Pancreas (tissue), 10 donors: Measurements from ENCODE around the gene ROPN1. TPM values are rescaled to one million over a fixed set of nuclear protein-coding genes. Genes with fewer than 3 reads are reported as not detected.
"Not testable (repeated sequence)": the region's sequence is repeated elsewhere in the genome, so short reads cannot be mapped to it uniquely, and the experiment has no call there.

ENCODE experiments used
- ATAC-seq, 4 donors: fragments of 200-7000 bp; cut with Tn5 transposase; one replicate each; pipeline versions ENCODE4 v1.8.0 to v1.9.1; 2020; ENCODE audit warnings: mild to moderate bottlenecking in 4 of 4, moderate library complexity in 4 of 4
- DNase-seq, 6 donors: peaks; one replicate each; pipeline ENCODE4 v3.0.0-alpha.2; 2020
- FAIRE-seq: peaks from 2 replicates; lab custom pipeline; 2012; peaks lifted over from hg19 to GRCh38; lab: Jason Lieb, UNC
- H3K27ac ChIP-seq, 4 donors: fragments of 200-600 bp; sonication (generic); 1 replicate in 3 of 4; 2 replicates in 1 of 4; pipeline versions ENCODE4 v1.5.0 to v1.8.0; 2020
- H3K27me3 ChIP-seq, 4 donors: fragments of 200-600 bp; one replicate each; pipeline ENCODE4 v1.8.0; 2021
- H3K36me3 ChIP-seq, 3 donors: fragments of 200-600 bp; sonication (generic) in 1 of 3; one replicate each; pipeline versions ENCODE4 v1.5.0 to v1.8.0; 2020 to 2021
- H3K4me1 ChIP-seq, 3 donors: fragments of 200-600 bp; one replicate each; pipeline ENCODE4 v1.8.0; 2021
- H3K4me3 ChIP-seq, 4 donors: fragments of 200-600 bp; sonication (generic) in 2 of 4; one replicate each; pipeline versions ENCODE4 v1.5.0 to v1.8.0; 2020 to 2021
- H3K9me3 ChIP-seq, 4 donors: fragments of 200-600 bp; one replicate each; pipeline ENCODE4 v1.8.0; 2021
- WGBS, 2 donors: extraction: QIAGEN DNeasy Blood & Tissue Kit; methylation state at CpG; one replicate each; pipeline ENCODE4 v1.1.7; 2013; 5-methylcytosine and 5-hydroxymethylcytosine counted together
- intact Hi-C, 3 donors: fragments of 100-400 bp; cut with DNase I; formaldehyde crosslinking; loops; one replicate each; pipeline versions ENCODE4 v1.11.1 to v1.14.2; 2022
- polyA plus RNA-seq, 2 donors: library from polyadenylated mRNA; stranded (reverse); fragments of 200-250 nt; gene quantifications; one replicate each; pipeline ENCODE4 v1.2.3, GENCODE V29; 2013
- total RNA-seq, 6 donors: library from RNA; stranded (reverse); fragmentation: NEBNext Ultra II Directional in 4 of 6; extraction: Animal tissue kit (Norgen Biotek cat#: 25700) in 4 of 6; gene quantifications; one replicate each; pipeline versions ENCODE4 v1.2.1 to v1.2.4, GENCODE V29; 2021 to 2023
- TF ChIP-seq, protein P1 (sequence below), 4 donors: fragments of 200-600 bp; sonication (generic) in 3 of 4; IDR thresholded peaks; one replicate each; pipeline versions ENCODE4 v1.5.0 to v1.8.0; 2021; ENCODE audit warnings: antibody characterized with exemption in 4 of 4
- donor health status: healthy with polysubstance abuse.
- donor health status: DM: no; HTN: no; CAD: no; lungs with moderate emphysema.
- donor health status: DM: no; HTN: no; CAD: no.
- donor health status: control.
- donor health status: control.
- donor health status: Bipolar disorder and iron deficiency.
- donor health status: DM: yes; HTN: yes; CAD: no.
- donor health status: DM: no; HTN: no; CAD: no.
- donor health status: DM: no; HTN: no; CAD: no.
- donor health status: DM: yes; HTN: yes; CAD: no.

ROPN1 gene
- total and polyA plus RNA-seq, 8 donors = not detected

DNA sequence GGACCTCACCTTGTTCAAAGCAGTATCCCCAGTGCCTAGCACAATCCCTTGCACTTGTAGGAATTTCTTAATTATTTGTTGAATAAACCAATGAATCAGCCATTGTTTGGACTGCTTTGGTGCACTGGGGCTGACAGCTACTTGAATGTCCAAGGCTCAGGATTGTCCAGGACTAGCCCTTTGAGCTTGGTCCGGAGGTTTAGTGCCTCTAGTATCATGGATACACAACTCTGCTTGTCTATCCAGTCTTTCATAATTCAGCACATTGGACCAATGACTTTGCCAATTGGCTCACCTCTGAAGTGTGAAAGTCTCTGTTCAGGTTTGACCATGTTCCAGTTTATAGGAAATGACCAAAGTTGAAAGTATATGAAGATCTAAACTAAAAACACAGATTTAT, 27.1 kb downstream of the ROPN1 start:
- H3K4me3 ChIP-seq, intact Hi-C loops, H3K9me3 ChIP-seq, H3K27ac ChIP-seq, FAIRE-seq, DNase-seq, H3K4me1 ChIP-seq, H3K27me3 ChIP-seq, ATAC-seq, H3K36me3 ChIP-seq: not testable (repeated sequence)
- WGBS, 2 donors = 67 to 69% methylated on average over 1 of the region's 1 CpG

DNA sequence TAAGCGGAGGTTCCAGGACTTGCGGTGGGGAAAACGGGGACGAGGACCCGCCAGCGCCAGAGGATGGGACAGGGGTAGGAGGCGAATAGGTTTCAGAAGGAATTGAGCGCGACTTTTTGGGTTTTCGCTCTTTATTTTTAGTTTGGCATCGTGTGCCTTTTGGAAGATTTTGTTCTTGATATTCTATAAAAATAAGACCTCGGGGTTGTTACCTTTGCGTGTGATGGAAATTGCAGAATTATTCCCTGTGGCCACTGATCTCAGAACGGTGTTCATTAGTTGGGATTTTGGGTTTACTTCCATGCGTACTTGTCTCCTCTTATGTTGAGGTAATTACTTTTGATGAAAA, 30.4 kb downstream of the ROPN1 start:
- H3K27me3 ChIP-seq = no peaks in the 10 kb centered on the region
- H3K4me1 ChIP-seq = peaks cover 0 to 9% (median 6%) of the 10 kb centered on the region in 3 donors
- WGBS, 2 donors = 2 to 3% methylated on average over 15 of the region's 15 CpGs
- no peaks in the 10 kb centered on the region for H3K9me3 ChIP-seq
- FAIRE-seq (no peak), DNase-seq (no peak), ATAC-seq (no peak)
- H3K36me3 ChIP-seq = no peaks in the 10 kb centered on the region
- peak overlapping the region; percentile 69 to 83 (median 72) for H3K27ac ChIP-seq
- intact Hi-C loops = no loop called here
- peak overlapping the region; percentile 34 to 78 (median 58) for H3K4me3 ChIP-seq
- TF ChIP-seq, protein P1, sequence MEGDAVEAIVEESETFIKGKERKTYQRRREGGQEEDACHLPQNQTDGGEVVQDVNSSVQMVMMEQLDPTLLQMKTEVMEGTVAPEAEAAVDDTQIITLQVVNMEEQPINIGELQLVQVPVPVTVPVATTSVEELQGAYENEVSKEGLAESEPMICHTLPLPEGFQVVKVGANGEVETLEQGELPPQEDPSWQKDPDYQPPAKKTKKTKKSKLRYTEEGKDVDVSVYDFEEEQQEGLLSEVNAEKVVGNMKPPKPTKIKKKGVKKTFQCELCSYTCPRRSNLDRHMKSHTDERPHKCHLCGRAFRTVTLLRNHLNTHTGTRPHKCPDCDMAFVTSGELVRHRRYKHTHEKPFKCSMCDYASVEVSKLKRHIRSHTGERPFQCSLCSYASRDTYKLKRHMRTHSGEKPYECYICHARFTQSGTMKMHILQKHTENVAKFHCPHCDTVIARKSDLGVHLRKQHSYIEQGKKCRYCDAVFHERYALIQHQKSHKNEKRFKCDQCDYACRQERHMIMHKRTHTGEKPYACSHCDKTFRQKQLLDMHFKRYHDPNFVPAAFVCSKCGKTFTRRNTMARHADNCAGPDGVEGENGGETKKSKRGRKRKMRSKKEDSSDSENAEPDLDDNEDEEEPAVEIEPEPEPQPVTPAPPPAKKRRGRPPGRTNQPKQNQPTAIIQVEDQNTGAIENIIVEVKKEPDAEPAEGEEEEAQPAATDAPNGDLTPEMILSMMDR (IDR thresholded peaks at IDR 0.05) = no peak

DNA sequence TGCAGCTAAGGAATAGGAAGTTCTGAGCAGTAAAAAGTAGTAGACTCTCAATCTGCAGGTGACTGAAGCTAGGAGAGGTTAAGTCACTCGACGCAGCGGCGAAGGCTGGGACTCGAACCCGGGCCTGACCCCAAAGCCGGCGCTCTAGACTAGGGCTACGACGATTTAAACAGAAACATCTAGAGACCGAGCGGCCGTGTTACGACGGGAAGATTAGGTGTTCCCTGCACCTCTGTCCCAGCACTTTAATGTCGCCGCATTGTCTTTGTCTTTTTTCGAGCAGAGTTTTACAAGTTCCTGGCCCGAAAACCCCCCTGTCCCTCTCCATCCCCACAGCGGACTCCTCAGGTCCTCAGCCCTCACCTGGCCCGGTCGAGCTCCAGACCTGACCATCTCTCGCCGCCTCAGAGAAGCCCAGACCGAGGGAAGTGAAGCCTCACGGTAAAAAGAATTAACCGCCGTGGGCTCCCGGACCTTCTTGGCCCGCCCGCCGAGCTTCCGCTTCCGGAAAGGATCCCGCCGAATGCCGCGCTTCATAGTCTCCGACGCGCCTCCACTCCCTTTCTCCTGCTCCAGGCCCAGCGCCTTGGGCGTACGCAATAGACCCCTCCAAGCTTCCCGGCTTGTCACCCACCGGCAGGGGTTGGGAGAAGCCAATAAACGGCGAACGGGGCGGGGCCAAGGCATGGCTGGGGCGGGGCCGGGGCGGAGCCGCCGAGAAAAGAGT, 31.0 kb downstream of the ROPN1 start, which contains the start of gene CCDC14:
CCDC14 (minus strand) TSS at position 449 of the 727 bp plus-strand sequence; CDS start at position 393, 56 bp downstream.
- intact Hi-C loops = no loop called here
- DNase-seq = peak; percentile 88 to 94 (median 90)
- 0 to 1% methylated on average over 54 to 55 of the region's 55 CpGs for WGBS, 2 donors
- peak; percentile 13 for FAIRE-seq
- peaks cover 0 to 3% (median 0%) of the 10 kb centered on the region in 4 donors for H3K9me3 ChIP-seq
- peak within 1 kb of the TSS; percentile 34 to 78 (median 58) for H3K4me3 ChIP-seq
- ATAC-seq = peak; percentile 95 to 99 (median 98)
- no peaks in the 10 kb centered on the region for H3K27me3 ChIP-seq
- peaks cover 0 to 9% (median 6%) of the 10 kb centered on the region in 3 donors for H3K4me1 ChIP-seq
- TF ChIP-seq, protein P1 (IDR thresholded peaks at IDR 0.05) = no peak
- H3K36me3 ChIP-seq = no peaks in the 10 kb centered on the region
- H3K27ac ChIP-seq = peak within 1 kb of the TSS; percentile 69 to 83 (median 72)

DNA sequence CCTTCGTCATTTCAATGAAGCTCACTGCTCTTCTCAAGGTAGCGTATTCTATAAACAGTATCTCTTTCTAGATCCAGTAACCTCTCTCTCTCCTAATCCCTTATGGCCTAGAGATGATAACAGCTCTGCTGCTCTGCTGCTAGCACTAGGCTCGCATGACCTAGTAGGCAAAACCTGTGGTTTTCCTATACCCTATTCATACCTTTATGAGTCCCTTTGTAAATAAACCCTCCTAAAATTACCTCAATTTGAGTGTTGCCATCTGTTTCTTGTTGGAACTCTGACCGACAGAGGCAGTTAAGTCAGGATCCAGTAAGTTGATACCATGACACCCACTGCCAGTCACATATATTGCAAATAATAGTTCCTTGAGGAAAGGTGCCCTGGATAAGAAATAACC, 38.2 kb downstream of the ROPN1 start:
- no peaks in the 10 kb centered on the region for H3K4me1 ChIP-seq
- no peak for FAIRE-seq
- no peak overlapping the region for H3K27ac ChIP-seq
- H3K9me3 ChIP-seq = peaks cover 0 to 3% (median 0%) of the 10 kb centered on the region in 4 donors
- H3K27me3 ChIP-seq = no peaks in the 10 kb centered on the region
- TF ChIP-seq, protein P1 (IDR thresholded peaks at IDR 0.05) = no peak
- no peak overlapping the region for H3K4me3 ChIP-seq
- intact Hi-C loops = no loop called here
- 97 to 99% methylated on average over 4 of the region's 4 CpGs for WGBS, 2 donors
- ATAC-seq = no peak
- no peak for DNase-seq
- peaks cover 0 to 1% (median 0%) of the 10 kb centered on the region in 3 donors for H3K36me3 ChIP-seq

DNA sequence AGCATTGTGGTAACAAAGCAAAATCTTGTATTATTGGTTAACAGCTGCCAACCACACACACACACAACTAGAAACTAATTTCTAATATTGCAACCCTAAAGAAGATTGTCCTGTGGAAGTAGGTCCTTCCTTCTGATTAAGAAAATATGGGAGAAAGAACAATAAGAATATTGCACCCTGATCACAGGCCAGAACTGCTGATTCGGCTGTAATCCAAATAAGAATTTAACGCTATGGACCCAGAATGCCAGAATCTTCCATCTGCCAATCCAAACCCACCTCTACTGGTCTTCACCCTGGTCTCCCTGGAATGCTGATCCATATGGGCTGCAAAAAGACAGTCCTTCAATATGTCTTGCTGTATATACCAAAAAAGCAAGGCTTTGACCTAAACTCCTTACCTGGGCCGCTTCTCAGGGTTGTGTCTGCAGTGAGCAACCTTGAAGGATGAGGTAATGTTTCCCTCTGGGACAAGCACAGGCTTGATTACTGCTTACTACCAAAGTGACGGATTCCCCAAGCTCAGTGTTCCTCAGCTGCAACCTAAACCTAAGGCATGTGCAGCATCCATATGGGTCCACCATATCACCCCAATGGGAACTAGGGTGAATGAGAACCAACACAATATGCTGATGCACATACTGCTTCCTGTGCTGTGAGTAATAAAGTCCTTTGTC, 38.9 kb downstream of the ROPN1 start:
- no peaks in the 10 kb centered on the region for H3K27me3 ChIP-seq
- peaks cover 0 to 7% (median 3%) of the 10 kb centered on the region in 3 donors for H3K36me3 ChIP-seq
- DNase-seq = no peak
- H3K9me3 ChIP-seq = peaks cover 0 to 3% (median 0%) of the 10 kb centered on the region in 4 donors
- H3K27ac ChIP-seq = no peak overlapping the region
- no peak for ATAC-seq
- WGBS, 2 donors = 98% methylated on average over 4 of the region's 4 CpGs
- no peak overlapping the region for H3K4me3 ChIP-seq
- intact Hi-C loops = no loop called here
- H3K4me1 ChIP-seq = no peaks in the 10 kb centered on the region
- TF ChIP-seq, protein P1 (IDR thresholded peaks at IDR 0.05) = no peak
- no peak for FAIRE-seq
